GM13976 (cell line): ENCODE data around the gene SYNPO2.
"Not testable (repeated sequence)": the region's sequence is repeated elsewhere in the genome, so short reads cannot be mapped to it uniquely, and the experiment has no call there.

Source experiments
- DNase-seq: peaks from one replicate; pipeline ENCODE4 v3.0.0; 2012; ENCODE audit warnings: low spot score
- in situ Hi-C: fragments of 300-500 bp; cut with MboI; formaldehyde crosslinking; loops from one replicate; pipeline ENCODE4 v1.12.0; 2022; ENCODE audit warnings: low sequenced_read_pairs, mixed read lengths, inconsistent platforms; ENCODE audit not compliant: unreplicated experiment
- TF ChIP-seq, protein P1 (sequence below): IDR thresholded peaks from 2 replicates; pipeline ENCODE4 v1.5.1; 2012; ENCODE audit warnings: borderline replicate concordance, mild to moderate bottlenecking; ENCODE audit not compliant: insufficient read depth; ENCODE audit errors: extremely low read depth, missing control alignments, control extremely low read depth

Gene SYNPO2

DNA sequence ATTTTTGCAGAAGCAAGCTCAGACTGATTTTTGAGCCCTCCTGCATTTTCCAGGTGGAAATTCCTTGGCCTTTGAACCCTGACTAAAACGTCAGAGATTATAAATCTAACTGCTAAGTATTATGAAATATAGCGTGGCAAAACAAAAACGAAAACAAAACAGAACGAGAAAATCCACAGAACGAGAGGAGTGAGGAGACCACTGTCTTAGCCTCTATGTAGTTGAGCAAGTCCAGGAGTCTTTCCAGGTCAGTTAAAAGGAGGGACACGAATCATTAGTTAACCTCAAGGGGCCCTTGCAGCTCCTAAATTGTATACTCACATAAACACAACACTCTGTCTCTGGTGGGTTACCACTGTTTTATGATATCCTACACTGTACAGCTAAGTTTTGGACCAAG lies 80.2 kb downstream of the SYNPO2 start:
- in situ Hi-C loops: no loop called here
- TF ChIP-seq, protein P1, sequence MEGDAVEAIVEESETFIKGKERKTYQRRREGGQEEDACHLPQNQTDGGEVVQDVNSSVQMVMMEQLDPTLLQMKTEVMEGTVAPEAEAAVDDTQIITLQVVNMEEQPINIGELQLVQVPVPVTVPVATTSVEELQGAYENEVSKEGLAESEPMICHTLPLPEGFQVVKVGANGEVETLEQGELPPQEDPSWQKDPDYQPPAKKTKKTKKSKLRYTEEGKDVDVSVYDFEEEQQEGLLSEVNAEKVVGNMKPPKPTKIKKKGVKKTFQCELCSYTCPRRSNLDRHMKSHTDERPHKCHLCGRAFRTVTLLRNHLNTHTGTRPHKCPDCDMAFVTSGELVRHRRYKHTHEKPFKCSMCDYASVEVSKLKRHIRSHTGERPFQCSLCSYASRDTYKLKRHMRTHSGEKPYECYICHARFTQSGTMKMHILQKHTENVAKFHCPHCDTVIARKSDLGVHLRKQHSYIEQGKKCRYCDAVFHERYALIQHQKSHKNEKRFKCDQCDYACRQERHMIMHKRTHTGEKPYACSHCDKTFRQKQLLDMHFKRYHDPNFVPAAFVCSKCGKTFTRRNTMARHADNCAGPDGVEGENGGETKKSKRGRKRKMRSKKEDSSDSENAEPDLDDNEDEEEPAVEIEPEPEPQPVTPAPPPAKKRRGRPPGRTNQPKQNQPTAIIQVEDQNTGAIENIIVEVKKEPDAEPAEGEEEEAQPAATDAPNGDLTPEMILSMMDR: no peak
- DNase-seq: no peak

DNA sequence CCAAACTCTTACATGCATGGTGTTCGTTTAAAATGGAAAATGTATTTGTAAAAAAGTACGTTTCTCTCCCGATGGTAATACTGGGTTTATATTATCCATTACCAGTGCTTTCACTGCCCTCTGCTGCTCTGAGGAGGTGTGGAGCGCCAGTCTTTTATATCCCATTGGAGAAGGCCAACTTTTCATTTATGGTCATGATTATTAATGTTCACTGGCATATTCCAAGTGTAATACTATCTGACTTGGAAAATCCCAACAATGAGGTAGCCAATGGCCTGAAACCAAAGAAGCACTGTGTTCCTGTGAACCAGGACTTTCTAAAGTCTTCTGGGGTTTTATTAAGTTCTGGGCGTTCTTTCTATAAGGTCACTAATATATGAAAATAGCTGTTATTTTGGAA lies 80.7 kb downstream of the SYNPO2 start:
- no peak for DNase-seq
- in situ Hi-C loops: no loop called here
- TF ChIP-seq, protein P1: peak; percentile 38

DNA sequence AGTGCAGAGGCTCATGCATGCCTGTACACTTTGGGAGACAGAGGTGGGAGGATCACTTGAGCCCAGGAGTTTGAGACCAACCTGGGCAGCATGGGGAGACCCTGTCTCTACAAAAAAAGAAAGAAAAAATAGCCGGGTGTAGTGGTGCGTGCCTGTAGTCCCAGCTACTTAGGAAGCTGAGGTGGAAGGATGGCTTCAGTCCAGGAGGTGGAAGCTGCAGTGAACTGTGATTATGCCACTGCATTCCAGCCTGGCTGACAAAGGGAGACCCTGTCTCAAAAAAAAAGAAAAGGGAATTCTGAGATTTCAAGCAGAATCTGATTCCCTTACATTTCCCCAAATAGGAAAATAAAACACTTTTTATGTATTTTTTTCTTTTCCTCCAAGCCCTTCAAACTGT lies 83.5 kb downstream of the SYNPO2 start:
- TF ChIP-seq, protein P1: no peak

DNA sequence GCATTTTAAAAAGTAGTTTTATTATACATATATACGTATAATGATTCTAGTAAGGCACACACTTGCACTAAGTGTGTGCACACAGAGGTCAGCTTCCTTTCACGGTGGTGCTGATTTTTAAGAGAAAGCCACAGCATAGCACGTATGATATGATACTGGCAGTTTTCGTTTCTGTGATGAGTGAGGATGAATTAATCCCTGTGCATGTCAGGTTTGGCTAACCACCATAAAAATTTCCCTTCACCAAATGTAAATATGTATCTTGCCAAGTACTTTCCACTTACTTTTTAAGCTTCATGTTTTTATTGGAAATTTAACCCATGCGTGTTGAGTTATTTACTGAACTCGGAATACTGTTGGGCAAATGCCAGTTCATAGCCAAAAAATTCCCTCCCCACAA lies 84.6 kb downstream of the SYNPO2 start:
- TF ChIP-seq, protein P1: no peak
- in situ Hi-C loops: no loop called here
- no peak for DNase-seq

More for the DNA sequence above, 83.5 kb downstream of the SYNPO2 start:
- in situ Hi-C loops: no loop called here
- DNase-seq: no peak

GRCh38 chr4:118974758-118975157 lies 86.1 kb downstream of the SYNPO2 start:
- TF ChIP-seq, protein P1: no peak
- DNase-seq: no peak
- in situ Hi-C loops: no loop called here

- TF ChIP-seq, protein P1: no peak
- DNase-seq: no peak
- in situ Hi-C loops: no loop called here
These were observed 87.0 kb downstream of the SYNPO2 start for GRCh38 chr4:118975449-118976192.

DNA sequence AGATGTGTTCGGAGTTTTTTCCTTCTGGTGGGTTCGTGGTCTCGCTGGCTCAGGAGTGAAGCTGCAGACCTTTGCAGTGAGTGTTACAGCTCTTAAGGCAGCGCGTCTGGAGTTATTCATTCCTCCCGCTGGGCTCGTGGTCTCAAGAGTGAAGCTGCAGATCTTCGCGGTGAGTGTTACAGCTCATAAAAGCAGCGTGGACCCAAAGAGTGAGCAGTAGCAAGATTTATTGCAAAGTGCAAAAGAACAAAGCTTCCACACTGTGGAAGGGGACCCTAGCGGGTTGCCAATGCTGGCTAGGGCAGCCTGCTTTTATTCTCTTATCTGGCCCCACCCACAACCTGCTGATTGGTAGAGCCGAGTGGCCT lies 87.5 kb downstream of the SYNPO2 start:
- in situ Hi-C loops, DNase-seq: not testable (repeated sequence)

DNA sequence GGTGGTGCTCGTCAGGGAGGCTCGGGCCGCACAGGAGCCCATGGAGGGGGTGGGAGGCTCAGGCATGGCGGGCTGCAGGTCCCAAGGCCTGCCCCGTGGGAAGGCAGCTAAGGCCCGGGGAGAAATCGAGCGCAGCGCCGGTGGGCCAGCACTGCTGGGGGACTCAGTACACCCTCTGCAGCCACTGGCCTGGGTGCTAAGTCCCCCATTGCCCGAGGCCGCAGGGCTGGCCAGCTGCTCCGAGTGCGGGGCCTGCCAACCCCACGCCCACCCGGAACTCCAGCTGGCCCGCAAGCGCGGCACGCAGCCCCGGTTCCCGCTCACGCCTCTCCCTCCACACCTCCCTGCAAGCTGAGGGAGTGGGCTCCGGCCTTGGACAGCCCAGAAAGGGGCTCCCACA lies 88.4 kb downstream of the SYNPO2 start:
- in situ Hi-C loops: not testable (repeated sequence)

More for the DNA sequence above, 88.4 kb downstream of the SYNPO2 start:
- not testable (repeated sequence) for DNase-seq
